GM19099 (cell line): ENCODE measurements around the gene SOD2.

Source experiments
- POLR2A ChIP-seq: IDR thresholded peaks from 3 replicates; pipeline ENCODE4 v1.6.1; 2011; ENCODE audit warnings: low read depth; ENCODE audit not compliant: insufficient read length; ENCODE audit errors: extremely low read depth

The SOD2 gene

GRCh38 chr6:159688266-159688905 is 4.7 kb downstream of the SOD2 start:
- TF ChIP-seq POLR2A, result no peak

- TF ChIP-seq POLR2A, result no peak
These were observed 5.7 kb downstream of the SOD2 start for GRCh38 chr6:159687341-159687740.

GRCh38 chr6:159686703-159687102 is 6.3 kb downstream of the SOD2 start:
- TF ChIP-seq POLR2A, result no peak

DNA sequence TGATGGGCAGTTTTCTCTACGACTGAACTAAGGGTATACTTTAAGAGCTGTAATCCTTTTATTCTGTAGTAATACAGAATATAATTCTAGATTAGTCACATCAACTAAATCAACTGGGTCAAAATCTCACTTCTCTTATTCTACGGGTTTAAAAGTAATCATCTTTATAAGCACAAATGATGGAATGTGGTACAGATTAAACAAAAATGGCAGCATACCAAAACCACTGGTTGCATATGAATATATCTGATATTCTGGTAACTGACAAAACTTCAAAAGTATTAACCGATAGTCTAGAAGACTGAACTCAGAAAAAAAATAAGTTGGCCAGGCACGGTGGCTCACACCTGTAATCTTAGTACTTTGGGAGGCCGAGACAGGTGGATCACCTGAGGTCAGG is 7.0 kb downstream of the SOD2 start:
- no peak for TF ChIP-seq POLR2A

DNA sequence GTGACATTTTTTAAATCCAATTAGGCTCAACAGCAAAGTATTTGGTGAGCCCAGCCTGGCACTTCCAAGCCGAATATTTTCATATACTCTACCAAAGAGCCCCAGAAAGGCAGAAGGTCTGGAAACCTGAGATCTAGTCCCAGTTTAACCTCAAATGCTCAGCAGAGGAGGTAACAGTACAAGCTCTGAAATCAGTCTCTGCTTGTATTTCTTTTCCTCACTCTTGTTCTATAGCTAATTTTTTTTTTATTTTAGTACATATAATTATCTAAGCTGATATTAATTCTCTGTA is 9.1 kb downstream of the SOD2 start:
- TF ChIP-seq POLR2A, result no peak

DNA sequence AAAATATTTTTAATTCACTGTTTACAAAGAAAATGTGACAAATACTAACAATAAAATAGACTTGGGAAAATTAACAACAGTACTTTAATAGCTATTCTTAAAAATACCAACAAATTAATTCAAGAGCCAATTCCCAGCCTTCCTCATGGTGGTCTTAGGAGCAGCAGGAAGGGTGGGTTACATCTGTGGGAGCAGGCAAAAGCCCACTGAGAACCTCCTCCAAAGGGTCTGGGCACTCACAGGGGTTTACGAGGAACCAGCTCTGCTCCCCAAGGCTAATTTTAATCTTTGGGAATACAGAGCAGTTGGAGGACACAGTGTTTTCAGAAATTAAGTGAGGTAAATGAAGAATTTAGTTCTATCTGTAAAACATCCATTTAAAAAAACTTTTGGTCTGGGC is 10.2 kb downstream of the SOD2 start:
- no peak for TF ChIP-seq POLR2A

GRCh38 chr6:159682295-159682694 is 10.7 kb downstream of the SOD2 start:
- no peak for TF ChIP-seq POLR2A

GRCh38 chr6:159681191-159681880 is 11.7 kb downstream of the SOD2 start:
- TF ChIP-seq POLR2A, result no peak

DNA sequence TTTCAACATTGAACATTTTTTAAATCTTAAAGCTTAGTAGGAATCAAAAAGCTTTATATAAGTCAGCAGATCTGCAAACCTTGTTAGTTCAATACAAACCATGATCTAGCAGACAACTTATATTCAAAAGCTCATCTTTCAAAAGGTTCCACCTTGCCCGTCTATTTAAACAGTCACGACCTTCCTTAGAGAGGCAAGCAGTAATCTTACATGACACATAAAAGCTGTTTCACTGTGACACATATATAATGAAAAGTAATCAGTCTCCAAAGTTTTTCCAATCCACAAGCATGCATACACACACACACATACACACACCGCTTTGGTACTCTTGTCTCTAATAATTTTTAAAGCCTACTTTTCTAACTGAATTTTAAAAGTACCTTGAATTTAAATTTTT is 12.9 kb downstream of the SOD2 start:
- no peak for TF ChIP-seq POLR2A

DNA sequence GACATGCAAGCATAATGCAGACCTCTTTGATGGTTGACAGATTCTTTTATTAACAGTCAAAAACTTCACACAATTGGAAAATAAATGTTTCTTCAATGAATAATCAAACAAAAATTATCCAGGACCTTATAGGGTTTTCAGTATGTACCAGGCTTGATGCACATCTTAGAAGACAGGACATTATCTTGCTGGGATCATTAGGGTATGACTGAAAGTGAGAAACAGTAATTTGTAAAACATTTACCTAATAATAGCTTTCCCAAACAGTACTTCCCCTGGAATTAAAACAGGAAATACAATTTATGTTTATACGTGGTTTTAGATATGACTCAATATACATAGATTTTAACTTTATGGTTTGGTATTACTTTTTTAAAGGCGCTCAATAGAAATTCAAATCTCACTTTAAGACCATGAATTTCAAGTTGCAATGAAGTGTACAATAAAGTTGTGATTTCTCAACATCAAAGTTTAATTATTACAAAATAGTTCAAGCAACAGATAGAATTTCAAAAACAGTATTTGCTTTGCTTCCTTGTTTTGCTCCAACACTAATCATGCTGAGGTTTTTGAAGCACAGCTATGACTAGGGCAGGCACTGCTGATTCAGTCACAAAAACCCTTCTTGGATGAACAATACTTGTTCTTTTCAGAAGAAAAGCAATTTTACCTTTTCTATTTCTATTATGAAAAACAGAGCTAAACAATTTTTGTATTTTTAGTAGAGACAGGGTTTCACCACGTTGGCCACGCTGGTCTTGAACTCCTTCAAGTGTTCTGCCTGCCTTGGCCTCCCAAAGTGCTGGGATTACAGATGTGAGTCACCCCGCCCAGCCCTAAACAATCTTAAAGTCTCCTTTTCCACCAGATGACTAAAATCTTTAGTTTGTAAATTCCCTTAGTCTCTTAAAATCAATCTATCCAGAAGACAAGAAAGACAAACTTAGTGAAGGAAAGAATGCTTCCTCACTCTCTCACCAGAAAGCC is 13.7 kb downstream of the SOD2 start:
- TF ChIP-seq POLR2A, result no peak

DNA sequence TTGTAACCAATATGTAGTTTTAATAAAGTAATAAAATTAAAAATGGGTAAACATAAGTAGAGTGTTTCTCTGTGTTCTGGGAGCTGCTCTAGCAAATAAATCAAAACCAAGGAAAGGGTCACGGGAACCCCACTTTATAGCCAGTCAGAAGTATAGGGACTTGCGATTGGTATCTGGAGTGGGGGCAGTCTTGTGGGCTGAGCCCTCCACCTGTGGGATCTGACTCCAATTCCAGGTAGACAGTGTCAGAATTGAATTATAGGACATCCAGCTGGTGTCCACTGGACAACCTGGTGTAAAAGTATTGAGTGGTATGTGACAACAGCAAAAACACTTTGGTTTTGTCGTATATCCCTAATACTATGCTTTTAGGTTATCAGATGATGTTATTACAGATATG is 14.5 kb downstream of the SOD2 start:
- TF ChIP-seq POLR2A, result no peak

GRCh38 chr6:159677506-159678165 is 15.4 kb downstream of the SOD2 start:
- TF ChIP-seq POLR2A, result no peak

DNA sequence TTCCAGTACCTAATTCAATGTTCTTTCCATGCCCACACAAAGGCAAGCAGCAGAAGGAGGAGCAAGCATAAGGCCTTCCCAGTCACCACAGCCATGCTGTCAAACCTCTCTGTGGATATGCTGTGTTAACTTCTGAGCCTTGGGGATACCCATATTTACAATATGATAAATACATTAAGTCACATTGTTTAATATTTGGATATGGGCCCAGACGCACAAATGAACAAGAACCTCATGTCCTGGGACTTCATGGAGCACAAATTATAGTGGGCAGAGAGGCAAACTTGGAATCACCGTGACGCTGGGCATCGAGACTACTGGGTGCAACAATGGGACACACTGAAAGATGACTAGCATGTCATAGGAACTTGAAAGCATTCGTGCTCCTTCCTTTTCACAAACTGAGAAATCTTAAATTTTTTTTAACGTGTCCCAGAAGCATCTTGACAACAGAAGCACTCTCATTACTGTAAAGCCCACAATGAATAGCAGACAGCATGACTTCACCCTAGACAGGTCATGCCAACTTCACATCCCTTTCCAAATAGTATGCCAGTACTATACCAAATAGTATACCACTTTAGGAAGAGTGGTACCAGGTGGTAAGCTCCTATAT is 16.0 kb downstream of the SOD2 start:
- TF ChIP-seq POLR2A, result no peak

DNA sequence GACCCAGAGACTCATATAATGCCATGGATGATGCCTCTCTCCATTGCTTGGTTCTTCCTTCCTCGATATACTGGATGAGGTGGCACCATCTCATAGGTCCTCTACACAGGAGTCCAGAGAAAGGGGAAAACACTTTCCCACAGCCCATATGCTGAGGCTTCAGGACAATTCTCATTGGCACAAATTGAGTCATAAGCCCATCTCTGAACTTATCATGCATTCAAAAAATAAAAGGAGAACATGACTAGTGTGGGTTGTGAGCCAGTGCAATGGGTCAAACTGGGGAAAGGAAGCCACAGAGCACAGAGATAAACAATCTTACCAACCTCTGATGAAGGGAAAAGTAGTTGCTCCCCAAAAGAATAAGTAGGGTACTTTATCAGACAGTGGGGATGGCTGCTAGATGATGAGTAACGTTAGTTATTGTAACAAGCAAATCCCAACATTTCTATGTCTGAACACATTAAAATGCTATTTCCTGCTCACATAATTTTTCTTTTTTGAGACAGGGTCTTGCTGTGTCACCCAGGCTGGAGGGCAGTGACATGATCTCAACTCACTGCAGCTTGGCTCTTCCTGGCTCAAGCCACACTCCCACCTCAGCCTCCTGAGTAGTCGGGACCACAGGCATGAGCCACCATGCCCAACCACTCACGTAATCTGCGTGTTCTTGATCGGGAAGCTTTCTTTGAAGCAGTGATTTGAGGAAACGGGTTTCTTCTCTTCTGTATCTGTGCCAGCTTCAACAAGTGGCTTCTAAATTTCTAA is 27.0 kb downstream of the SOD2 start:
- no peak for TF ChIP-seq POLR2A
